ENCODE data around the gene SLC24A3.

Gene SLC24A3

GRCh38 chr20:19758501-19759331 is 546.3 kb downstream of the SLC24A3 start:
- DNase-seq (ENCODE audit: low read depth in 2 of 3, low spot score in 1 of 3), result no peak

GRCh38 chr20:19760371-19760721 is 547.9 kb downstream of the SLC24A3 start:
- no peak for DNase-seq (ENCODE audit: low read depth in 2 of 3, low spot score in 1 of 3)

- DNase-seq (ENCODE audit: low read depth in 2 of 3, low spot score in 1 of 3), result no peak
Observed at GRCh38 chr20:19761326-19761725, 548.9 kb downstream of the SLC24A3 start.

GRCh38 chr20:19761841-19762240 is 549.4 kb downstream of the SLC24A3 start:
- no peak for DNase-seq (ENCODE audit: low read depth in 2 of 3, low spot score in 1 of 3)

- DNase-seq (ENCODE audit: low read depth in 2 of 3, low spot score in 1 of 3), result no peak
Observed at GRCh38 chr20:19764207-19764606, 551.8 kb downstream of the SLC24A3 start.

GRCh38 chr20:19765266-19765665 is 552.8 kb downstream of the SLC24A3 start:
- no peak for DNase-seq (ENCODE audit: low read depth in 2 of 3, low spot score in 1 of 3)

GRCh38 chr20:19765913-19766312 is 553.5 kb downstream of the SLC24A3 start:
- no peak for DNase-seq (ENCODE audit: low read depth in 2 of 3, low spot score in 1 of 3)

GRCh38 chr20:19767070-19767469 is 554.6 kb downstream of the SLC24A3 start:
- no peak for DNase-seq (ENCODE audit: low read depth in 2 of 3, low spot score in 1 of 3)

GRCh38 chr20:19768325-19768842 is 555.9 kb downstream of the SLC24A3 start:
- DNase-seq (ENCODE audit: low read depth in 2 of 3, low spot score in 1 of 3), result no peak

- DNase-seq (ENCODE audit: low read depth in 2 of 3, low spot score in 1 of 3), result no peak
Observed at GRCh38 chr20:19769507-19769906, 557.1 kb downstream of the SLC24A3 start.

GRCh38 chr20:19770375-19770774 is 557.9 kb downstream of the SLC24A3 start:
- DNase-seq (ENCODE audit: low read depth in 2 of 3, low spot score in 1 of 3), result no peak

- no peak for DNase-seq (ENCODE audit: low read depth in 2 of 3, low spot score in 1 of 3)
Observed at GRCh38 chr20:19771031-19771430, 558.6 kb downstream of the SLC24A3 start.

Measured in stimulated activated CD4-positive, alpha-beta T cell treated with anti-CD3 and anti-CD28 coated beads, Interleukin-12 subunit alpha, Interleukin-12 subunit beta, amount 100 ng/mL, for 48 hours (primary cell).